ENCODE results near the gene SYCP2L. TPM values are rescaled to one million over a fixed set of nuclear protein-coding genes. Genes with fewer than 3 reads are reported as not detected.

Gene SYCP2L
- total and polyA plus RNA-seq, 7 donors = 0.09 to 22.1 (median 0.71) TPM; not detected in 2

GRCh38 chr6:11006061-11006460, 119.2 kb downstream of the SYCP2L start:
- Histone ChIP-seq H3K9me3 (no peaks in the 10 kb centered on the region), H3K4me3 (no peak overlapping the region)
- TF ChIP-seq POLR2AphosphoS5 (IDR thresholded peaks at IDR 0.05) (no peak), EP300 (IDR thresholded peaks at IDR 0.05) (no peak), CTCF (IDR thresholded peaks at IDR 0.05) (no peak), POLR2A (IDR thresholded peaks at IDR 0.05) (no peak)

GRCh38 chr6:11007715-11008608, 121.1 kb downstream of the SYCP2L start:
- no peaks in the 10 kb centered on the region for H3K36me3 ChIP-seq
- no peak overlapping the region for H3K4me3 ChIP-seq
- intact Hi-C loops (cut with DNase I) = no loop called here
- H3K9me3 ChIP-seq = no peaks in the 10 kb centered on the region
- peaks cover 0 to 3% (median 0%) of the 10 kb centered on the region in 3 donors for H3K27me3 ChIP-seq
- no peaks in the 10 kb centered on the region for H3K4me1 ChIP-seq
- H3K27ac ChIP-seq = no peak overlapping the region
- DNase-seq = no peak
- WGBS, 2 donors = 33 to 65% methylated on average over 10 of the region's 10 CpGs
- no peak for TF ChIP-seq POLR2A (IDR thresholded peaks at IDR 0.05)
- no peak for TF ChIP-seq CTCF (IDR thresholded peaks at IDR 0.05)
- no peak for TF ChIP-seq EP300 (IDR thresholded peaks at IDR 0.05)
- TF ChIP-seq POLR2AphosphoS5 (IDR thresholded peaks at IDR 0.05) = no peak

More at GRCh38 chr6:11006061-11006460, 119.2 kb downstream of the SYCP2L start:
- no peak for DNase-seq
- intact Hi-C loops (cut with DNase I) = no loop called here
- 80 to 82% methylated on average over 4 of the region's 4 CpGs for WGBS, 2 donors
- peaks cover 0 to 3% (median 0%) of the 10 kb centered on the region in 3 donors for H3K27me3 ChIP-seq
- no peaks in the 10 kb centered on the region for H3K4me1 ChIP-seq
- no peaks in the 10 kb centered on the region for H3K36me3 ChIP-seq
- no peak overlapping the region for H3K27ac ChIP-seq

GRCh38 chr6:11008821-11009220, 122.0 kb downstream of the SYCP2L start:
- H3K4me3 ChIP-seq = no peak overlapping the region
- DNase-seq = no peak
- TF ChIP-seq CTCF (IDR thresholded peaks at IDR 0.05) = no peak
- TF ChIP-seq EP300 (IDR thresholded peaks at IDR 0.05) = no peak
- TF ChIP-seq POLR2A (IDR thresholded peaks at IDR 0.05) = no peak
- TF ChIP-seq POLR2AphosphoS5 (IDR thresholded peaks at IDR 0.05) = no peak
- no peaks in the 10 kb centered on the region for H3K9me3 ChIP-seq
- H3K27ac ChIP-seq = no peak overlapping the region
- no peaks in the 10 kb centered on the region for H3K4me1 ChIP-seq
- WGBS, 2 donors = 39 to 63% methylated on average over 1 of the region's 1 CpG
- H3K27me3 ChIP-seq = peaks cover 0 to 3% (median 0%) of the 10 kb centered on the region in 3 donors
- intact Hi-C loops (cut with DNase I) = no loop called here
- H3K36me3 ChIP-seq = no peaks in the 10 kb centered on the region

- H3K9me3 ChIP-seq = no peaks in the 10 kb centered on the region
- H3K36me3 ChIP-seq = no peaks in the 10 kb centered on the region
- WGBS, 2 donors = 70 to 75% methylated on average over 6 of the region's 6 CpGs
- intact Hi-C loops (cut with DNase I) = no loop called here
- no peak overlapping the region for H3K4me3 ChIP-seq
- DNase-seq = no peak
- no peaks in the 10 kb centered on the region for H3K4me1 ChIP-seq
- H3K27me3 ChIP-seq = peaks cover 0 to 3% (median 0%) of the 10 kb centered on the region in 3 donors
- no peak overlapping the region for H3K27ac ChIP-seq
- no peak for TF ChIP-seq POLR2AphosphoS5 (IDR thresholded peaks at IDR 0.05)
- no peak for TF ChIP-seq POLR2A (IDR thresholded peaks at IDR 0.05)
- TF ChIP-seq CTCF (IDR thresholded peaks at IDR 0.05) = no peak
- no peak for TF ChIP-seq EP300 (IDR thresholded peaks at IDR 0.05)
These were observed 122.5 kb downstream of the SYCP2L start for GRCh38 chr6:11009353-11009752.

All from sigmoid colon (tissue), 7 donors.